ENCODE data around the gene BCL3.
A peak's percentile ranks its signal among the peaks of the same experiment; 100 is the strongest.
"Not testable (repeated sequence)": the region's sequence is repeated elsewhere in the genome, so short reads cannot be mapped to it uniquely, and the experiment has no call there.

The BCL3 gene

DNA sequence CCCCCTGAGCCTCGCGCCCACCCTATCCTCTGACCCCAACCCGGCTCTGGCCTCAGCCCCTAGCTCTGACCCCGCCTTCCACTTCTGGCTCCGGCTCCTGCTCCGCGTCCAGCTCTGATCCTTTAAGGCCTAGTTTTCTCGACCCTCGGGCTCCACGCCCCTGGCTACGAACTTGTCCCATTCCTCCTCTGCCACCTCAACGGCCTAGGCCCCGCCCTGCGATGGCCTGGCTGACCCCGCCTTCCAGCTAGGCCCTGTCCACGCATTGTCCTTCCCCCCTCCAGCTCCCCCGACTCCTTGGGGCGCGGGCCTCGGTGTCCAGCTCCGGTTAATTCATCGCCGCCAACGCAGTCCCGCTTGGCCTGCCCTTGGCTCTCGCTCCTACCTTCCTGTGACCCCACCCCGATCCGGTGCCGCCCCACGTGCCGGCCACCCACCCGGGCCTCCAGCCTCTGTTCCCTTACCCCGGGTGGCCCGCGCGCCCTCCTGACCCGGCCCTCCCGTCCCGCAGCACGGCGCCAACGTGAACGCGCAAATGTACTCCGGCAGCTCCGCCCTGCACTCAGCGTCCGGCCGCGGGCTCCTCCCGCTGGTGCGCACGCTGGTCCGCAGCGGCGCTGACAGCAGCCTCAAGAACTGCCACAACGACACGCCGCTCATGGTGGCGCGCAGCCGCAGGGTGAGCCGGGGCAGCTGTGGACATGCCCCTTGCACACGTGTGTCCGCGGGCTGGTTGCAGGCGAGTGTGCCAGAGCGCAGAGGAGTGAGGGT is 9.4 kb downstream of the BCL3 start:
- DNase-seq, result no peak
- no peak for ATAC-seq

DNA sequence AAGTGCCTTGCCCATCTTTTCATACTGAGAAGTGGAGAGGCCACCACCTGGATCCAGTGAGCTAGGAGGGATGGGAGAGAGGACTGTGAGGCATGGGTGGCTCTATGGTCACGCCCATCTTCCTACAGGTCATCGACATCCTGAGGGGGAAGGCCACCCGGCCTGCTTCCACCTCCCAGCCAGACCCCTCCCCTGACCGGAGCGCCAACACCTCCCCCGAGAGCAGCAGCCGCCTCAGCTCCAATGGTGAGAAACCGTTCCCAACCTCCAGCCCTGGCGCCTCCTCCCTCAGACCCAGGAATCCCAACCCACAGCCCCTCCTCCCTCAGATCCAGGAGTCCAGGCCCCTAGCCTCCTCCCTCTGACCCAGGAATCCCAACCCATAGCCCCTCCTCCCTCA is 10.1 kb downstream of the BCL3 start:
- DNase-seq (no peak), ATAC-seq (no peak)

DNA sequence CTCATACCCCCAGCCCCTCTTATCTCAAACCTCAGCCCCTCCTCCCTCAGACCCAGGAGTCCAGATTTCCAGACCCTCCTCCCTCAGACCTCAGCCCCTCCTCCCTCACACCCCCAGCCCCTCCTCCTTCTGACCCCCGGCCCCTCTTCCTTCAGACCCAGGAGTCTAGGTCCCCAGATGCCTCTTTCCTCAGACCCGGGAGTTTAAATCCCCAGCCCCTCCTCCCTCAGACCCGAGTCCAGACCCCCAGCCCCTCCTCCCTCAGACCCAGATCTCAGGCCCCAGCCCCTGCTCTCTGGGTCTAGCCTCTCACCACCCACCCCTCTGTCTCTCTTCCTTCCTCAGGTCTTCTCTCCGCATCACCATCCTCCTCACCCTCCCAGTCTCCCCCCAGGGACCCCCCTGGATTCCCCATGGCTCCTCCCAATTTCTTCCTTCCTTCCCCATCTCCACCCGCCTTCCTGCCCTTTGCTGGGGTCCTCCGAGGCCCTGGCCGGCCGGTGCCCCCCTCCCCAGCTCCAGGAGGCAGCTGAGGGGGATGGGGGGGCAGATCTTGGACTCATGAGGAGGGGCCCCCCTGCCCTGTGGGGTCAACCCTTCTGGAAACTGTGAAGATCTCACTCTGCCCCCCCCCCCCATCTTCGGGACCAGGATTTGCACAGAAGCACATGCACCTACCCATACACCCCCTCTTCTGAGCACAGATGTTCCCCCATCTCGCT is 10.7 kb downstream of the BCL3 start:
- DNase-seq, result no peak
- no peak for ATAC-seq

DNA sequence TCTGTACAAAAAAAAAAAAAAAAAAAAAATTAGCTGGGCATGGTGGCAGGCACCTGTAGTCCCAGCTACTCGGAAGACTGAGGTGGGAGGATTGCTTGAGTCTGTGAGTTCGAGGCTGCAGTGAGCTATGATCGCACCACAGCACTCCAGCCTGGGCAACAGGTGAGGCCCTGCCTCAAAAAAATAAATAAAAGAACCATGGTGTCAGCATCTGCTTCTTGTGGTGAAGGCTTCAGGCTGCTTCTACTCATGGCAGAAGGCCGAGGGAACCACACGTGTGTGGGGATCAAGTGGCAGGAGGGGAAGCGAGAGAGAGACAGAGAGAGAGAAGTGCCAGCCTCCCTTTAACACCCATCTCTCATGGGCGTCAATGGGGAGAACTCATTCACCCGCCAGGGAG is 13.5 kb downstream of the BCL3 start:
- DNase-seq (no peak), ATAC-seq (no peak)

DNA sequence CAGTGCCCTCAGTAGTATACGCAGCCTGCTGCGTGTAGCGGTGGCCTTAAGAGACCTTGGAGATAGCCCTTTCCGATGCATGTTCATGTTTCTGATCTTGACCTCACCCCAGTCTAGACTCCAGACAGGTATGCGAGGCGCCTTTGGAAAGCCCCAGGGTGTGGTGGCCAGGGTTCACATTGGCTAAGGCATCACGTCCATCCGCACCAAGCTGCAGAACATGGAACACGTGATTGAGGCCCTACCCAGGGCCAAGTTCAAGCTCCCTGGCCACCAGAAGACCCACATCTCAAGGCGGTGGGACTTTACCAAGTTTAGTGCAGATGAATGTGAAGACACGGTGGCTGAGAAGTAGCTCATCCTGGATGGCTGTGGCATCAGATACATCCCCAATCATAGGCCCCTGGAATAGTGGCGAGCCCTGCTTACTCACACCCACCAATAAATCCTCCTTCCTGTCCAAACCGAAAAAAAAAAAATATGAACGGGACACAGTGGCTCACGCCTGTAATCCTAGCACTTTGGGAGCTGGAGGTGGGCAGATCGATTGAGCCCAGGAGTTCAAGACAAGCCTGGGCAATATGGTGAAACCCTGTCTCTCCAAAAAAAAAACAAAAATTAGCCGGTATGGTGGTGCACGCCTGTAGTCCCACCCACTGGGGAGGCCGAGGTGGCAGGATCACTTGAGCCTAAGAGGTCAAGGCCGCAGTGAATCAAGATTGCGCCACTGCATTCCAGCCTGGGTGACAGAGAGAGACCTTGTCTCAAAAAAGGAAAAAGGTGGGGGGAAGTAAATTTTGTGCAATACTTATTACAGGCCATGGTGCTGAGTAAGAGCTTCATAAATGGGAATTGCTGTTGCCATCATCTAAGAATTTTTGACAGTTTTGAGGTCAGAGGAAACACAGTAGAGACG is 16.8 kb downstream of the BCL3 start:
- no peak for DNase-seq
- no peak for ATAC-seq

DNA sequence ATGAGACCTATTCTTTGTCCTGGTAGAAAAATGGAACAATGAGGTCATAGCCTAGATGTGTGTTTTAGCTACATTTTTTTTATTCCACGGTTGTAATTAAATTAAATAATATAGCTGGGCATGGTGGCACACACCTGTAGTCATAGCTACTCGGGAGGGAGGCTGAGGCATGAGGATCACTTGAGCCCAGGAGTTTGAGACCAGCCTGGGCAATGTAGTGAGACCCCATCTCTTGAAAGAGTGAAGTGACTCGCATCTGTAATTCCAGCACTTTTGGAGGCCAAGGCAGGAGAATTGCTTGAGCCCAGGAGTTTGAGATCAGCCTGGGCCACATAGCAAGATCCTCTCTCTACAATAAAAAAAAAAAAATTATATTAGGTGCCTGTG is 17.4 kb downstream of the BCL3 start:
- no peak for ATAC-seq

DNA sequence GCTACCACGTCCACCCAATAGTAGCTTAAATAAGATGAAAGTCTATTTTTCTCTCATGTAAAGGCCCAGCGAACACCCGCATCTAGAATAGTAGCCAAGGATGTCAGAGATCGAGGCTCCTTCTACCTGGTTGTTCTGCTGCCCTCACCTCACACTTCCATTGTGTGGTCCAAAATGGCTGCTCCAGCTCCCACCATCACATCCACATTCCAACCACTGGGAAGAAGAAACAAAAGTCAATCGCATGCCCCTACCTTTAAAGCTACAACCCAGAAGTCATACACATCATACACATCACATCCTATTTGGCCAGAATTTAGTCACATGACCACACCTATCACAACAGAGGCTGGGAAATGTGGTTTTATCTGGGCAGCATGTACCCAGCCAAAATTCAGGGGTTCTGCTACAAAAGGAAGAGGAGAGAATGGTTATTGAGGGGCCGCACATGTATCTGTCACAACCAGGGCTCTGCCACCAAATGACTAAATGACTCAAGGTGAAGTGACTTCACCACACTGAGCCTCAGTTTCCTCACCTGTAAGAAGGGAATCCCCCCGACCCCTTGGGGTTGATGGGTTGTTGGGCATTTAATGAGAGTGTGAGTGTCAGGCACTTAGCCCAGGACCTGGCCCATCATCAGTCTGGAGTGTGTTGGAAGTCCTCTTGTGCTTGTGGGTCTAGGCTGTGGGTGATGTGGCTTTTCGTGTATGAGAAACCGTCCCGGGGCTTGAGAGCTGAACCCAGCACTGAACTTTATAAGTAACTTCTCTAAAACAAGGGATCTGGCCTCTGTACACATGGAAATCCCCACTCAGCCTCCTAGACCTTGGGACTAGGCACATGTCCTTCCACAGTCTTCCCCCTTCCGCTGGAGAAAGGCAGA is 19.0 kb downstream of the BCL3 start:
- DNase-seq, result peak; percentile 28
- no peak for ATAC-seq

More for the DNA sequence above, 17.4 kb downstream of the BCL3 start:
- DNase-seq, result no peak

DNA sequence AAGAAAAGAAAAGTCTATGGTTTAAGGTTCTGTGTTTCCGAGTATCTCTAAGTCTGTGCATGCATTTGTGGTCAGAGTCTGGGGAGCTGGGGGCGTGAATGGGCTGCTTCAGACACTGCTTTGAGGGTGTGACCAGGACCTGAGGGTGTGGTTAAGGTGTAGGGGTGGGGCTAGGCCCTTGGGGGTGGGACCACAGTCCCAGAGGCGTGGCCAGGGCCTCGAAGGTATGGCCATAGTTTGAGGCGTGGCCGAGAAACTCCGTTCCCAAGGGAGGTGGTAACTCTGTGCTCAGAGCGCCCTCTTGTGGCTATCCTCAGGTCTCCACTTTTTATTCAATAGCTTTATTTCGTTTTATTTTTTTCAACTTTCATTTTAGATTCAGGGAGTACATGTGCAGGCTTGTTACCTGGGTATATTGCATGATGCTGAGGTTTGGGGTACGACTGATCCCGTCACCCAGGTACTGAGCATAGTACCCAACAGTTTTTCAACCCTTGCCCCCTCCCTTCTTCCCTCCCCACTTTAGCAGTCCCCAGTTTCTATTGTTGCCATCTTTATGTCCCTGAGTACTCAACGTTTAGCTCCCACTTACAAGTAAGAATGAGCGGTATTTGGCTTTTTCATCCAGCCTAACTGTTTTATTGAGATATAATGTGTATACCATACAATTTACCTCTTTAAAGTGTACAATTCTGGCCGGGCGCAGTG is 22.2 kb downstream of the BCL3 start:
- peak; percentile 100 for ATAC-seq
- DNase-seq, result peak; percentile 97

DNA sequence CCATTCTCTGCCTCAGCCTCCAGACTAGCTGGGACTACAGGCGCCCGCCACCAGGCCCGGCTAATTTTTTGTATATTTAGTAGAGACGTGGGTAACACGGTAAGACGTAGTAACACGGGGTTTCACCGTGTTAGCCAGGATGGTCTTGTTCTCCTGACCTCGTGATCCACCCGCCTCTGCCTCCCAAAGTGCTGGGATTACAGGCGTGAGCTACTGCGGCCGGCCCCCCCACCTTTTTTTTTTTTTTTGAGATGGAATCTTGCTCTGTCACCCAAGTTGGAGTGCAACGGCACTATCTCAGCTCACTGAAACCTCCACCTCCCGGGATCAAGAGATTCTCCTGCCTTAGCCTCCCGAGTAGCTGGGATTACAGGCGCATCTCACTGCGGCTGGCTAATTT is 23.6 kb downstream of the BCL3 start:
- DNase-seq, ATAC-seq: not testable (repeated sequence)

DNA sequence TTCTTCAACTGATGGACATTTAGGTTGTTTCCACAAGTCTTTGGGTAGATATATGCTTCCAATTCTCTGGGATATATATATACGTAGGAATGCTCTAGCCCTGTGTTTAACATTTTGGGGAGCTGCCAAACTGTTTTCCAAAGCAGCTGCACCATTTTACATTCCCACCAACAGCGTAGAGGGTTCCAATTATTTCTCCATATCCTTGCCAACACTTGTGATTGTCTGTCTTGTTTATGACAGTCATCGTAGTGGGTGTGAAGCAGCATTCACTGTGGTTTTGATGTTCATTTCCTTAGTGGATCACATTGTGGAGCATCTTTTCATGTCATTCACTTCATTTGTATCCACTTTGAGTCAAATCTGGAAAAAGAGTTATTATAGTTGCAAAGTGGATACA is 24.5 kb downstream of the BCL3 start:
- DNase-seq (no peak), ATAC-seq (no peak)

DNA sequence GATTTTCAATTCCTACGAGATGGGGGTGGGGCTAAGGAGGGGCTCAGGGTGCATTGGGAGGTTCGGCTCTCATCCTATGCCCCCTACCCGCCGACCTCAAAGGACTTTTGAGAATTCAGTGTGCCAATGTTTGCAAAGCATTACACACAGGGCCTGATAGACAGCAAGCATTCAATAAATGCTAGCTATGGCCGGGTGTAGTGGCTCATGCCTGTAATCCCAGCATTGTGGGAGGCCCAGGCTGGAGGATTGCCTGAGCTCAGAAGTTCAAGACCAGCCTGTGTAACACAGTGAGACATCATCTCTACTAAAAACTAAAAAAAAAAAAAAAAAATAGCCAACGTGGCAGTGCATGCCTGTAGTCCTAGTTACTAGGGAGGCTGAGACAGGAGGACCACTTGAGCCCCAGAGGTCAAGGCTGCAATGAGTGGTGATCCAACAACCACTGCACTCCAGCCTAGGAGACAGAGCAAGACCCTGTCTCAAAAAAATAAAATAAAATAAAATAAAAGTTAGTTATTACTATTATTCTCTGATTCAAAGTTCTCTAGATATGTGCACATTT is 27.2 kb downstream of the BCL3 start:
- ATAC-seq, result no peak
- DNase-seq, result no peak

DNA sequence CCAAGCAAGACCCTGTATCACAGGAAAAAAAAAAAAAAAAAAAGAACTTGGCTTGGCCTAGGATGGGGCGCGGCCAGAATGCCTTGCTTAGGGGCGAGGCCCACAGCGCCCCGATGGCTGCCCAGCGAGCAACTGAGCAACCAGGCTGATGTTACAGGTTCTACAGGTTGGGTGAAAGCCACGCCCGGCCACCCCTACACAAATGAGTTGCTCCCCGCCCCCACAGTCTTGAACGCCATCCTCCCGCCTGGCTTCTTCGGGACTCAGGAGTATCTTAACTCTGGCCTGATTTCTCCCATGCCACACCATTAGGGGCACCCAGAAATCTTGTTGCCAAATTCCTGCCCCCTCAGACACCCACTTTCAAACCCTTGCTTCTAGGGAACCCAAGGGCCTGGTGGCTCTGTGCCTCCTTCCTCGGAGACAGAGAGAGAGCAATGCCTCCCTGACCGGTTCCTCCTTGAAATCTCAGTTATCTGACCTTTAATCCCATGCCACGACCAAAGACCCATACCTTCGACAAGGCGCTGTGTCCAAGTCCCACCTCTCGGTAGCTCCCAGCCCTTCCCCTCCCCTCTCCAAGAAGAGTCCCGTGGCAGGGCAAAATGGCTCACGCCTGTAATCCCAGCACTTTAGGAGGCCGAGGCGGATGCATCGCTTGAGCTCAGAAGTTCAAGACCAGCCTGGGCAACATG is 28.0 kb downstream of the BCL3 start:
- no peak for DNase-seq
- ATAC-seq, result no peak

DNA sequence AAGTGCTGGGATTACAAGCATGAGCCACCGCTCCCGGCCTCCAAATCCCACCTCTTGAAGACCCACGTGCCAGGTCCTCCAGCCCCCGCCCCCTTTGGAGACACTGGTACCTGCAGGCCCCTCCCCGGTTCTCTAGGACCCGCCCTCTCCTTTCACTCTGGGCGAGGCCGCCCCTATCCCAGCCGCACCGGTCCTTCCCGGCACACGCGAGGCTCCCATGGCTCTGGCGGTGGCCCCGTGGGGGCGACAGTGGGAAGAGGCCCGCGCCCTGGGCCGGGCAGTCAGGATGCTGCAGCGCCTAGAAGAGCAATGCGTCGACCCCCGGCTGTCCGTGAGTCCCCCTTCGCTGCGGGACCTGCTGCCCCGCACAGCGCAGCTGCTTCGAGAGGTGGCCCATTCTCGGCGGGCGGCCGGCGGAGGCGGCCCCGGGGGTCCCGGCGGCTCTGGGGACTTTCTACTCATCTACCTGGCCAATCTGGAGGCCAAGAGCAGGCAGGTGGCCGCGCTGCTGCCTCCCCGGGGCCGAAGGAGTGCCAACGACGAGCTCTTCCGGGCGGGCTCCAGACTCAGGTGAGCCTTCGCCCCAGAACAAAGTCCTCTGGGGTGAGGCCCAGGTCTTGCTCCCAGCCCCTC is 29.3 kb downstream of the BCL3 start, which contains the start of gene CBLC:
CBLC (plus strand) TSS at position 176 of the 633 bp plus-strand sequence; CDS start at position 218, 42 bp downstream.
- DNase-seq (no peak), ATAC-seq (peak; percentile 22)

DNA sequence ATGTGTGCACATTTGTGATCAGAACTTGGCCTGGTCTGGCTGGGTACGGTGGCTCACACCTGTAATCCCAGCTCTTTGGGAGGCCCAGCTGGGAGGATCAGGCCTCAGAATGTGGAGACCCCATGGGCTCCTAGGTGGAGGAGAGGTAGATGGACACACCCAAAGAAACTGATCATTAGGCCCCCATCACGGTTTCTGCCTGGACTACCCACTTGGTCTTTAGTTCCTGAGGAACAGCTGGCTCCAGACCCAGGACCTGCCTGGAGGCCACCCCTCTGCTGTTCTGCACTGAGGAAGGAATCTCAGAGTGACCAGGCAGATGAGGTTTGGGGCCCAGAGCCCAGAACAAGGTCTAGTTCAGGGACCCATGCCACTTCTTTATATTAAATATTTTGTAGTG is 30.6 kb downstream of the BCL3 start:
- ATAC-seq (no peak), DNase-seq (no peak)

DNA sequence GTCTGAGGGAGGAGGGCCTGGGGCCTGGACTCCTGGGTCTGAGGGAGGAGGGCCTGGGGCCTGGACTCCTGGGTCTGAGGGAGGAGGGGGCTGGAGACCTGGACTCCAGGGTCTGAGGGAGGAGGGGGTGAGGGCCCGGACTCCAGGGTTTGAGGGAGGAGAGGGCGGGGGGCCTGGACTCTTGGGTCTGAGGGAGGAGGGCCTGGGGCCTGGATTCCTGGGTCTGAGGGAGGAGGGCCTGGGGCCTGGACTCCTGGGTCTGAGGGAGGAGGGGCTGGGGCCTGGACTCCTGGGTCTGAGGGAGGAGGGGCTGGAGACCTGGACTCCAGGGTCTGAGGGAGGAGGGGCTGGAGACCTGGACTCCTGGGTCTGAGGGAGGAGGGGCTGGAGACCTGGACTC is 33.2 kb downstream of the BCL3 start:
- not testable (repeated sequence) for ATAC-seq, DNase-seq

DNA sequence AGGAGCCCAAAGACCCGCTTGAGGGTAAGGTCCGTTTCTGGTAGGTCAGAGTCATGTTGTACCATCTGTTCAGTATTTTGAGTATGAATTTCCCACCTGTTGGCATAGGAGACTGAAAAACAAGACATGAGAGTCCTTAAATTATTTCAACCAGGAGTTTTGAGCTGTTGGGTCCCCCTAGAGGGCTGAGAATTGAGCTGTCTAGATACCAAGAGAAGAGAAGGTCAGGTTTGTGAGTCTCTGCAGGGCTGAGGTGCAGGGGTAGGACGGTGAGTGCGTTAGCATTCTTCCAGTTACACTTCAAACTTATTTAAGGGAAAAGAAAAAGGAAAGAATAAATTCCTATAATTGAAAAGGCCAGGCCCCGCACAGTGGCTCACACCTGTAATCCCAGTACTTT is 34.2 kb downstream of the BCL3 start:
- ATAC-seq, result no peak
- DNase-seq, result no peak

DNA sequence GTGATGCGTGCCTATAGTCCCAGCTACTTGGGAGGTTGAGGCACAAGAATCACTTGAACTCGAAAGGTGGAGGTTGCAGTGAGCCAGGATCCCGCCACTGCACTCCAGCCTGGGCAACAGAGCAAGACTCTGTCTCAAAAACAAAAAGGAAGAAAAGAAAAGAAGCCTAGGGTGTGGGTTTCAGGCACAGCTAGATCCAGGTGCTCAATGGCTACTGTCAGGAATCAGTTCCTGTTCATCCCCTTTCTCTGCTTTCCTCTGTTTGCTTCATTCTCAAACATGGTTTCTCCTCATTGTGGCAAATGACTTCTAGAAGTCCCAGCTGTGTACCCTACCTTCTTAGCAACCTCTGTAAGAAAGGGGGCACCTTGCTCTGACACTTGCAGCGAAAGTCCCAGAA is 35.0 kb downstream of the BCL3 start:
- DNase-seq, result no peak
- ATAC-seq, result no peak

DNA sequence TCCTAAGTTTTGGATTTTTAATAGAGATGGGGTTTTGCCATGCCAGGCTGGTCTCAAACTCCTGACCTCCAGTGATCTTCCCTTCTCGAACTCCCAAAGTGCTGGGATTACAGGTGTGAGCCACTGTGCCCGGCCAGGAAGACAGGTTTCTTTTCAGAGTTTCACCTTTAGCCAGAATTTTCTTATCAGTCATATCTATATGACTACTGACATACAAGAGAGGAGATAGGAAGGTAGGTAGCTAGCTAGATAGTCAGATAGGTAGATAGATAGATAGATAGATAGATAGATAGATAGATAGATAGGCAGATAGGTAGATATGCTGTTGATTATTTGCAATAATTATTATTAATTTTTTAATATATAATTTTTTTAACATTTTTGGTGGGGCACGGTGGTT is 36.8 kb downstream of the BCL3 start:
- DNase-seq (no peak), ATAC-seq (no peak)

DNA sequence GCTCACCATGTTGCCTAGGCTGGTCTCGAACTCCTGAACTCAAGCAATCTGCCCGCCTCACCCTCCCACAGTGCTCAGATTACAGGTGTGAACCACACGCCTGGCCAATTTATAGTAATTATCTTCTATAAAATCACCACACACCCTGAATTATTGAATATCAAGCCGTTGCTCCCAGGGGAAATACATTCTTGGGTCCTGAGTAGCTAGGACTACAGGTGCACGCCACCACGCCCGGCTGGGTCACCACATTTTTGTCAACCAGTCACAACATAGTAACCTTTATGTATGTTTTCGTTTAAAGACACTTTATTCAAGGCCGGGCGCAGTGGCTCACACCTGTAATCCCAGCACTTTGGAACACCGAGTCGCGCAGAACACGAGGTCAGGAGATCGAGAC is 37.5 kb downstream of the BCL3 start:
- DNase-seq (no peak), ATAC-seq (no peak)

DNA sequence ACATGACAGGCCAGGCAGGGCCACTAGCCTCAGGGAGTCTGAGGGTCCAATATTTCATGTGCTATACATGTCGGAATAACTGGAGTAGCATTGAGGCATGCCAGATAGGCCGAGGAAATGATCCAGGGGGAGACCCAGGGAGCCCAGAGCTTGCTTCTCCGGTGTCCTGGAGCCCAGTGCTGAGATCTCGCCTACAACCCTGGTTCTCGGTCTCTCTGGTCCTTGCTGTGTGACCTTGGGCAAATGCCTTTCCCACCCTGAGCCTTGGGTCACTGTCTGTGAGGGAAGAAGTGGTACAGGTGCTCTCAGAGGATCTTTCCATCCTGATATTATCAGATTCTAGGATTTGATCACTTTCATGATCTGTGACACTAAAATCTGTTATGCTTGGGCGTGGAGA is 40.5 kb downstream of the BCL3 start:
- DNase-seq, result no peak
- ATAC-seq, result no peak
